HG03575 (cell line): ENCODE results near the gene FBLN2.

Source experiments
- ATAC-seq: cut with Tn5 transposase; IDR thresholded peaks from one replicate; pipeline ENCODE4 v1.9.1; 2021; ENCODE audit not compliant: unreplicated experiment, insufficient number of reproducible peaks, low FRiP score; ENCODE audit errors: extremely low read depth

Gene FBLN2

GRCh38 chr3:13529196-13530112, 19.5 kb upstream of the FBLN2 start:
- ATAC-seq = no peak

DNA sequence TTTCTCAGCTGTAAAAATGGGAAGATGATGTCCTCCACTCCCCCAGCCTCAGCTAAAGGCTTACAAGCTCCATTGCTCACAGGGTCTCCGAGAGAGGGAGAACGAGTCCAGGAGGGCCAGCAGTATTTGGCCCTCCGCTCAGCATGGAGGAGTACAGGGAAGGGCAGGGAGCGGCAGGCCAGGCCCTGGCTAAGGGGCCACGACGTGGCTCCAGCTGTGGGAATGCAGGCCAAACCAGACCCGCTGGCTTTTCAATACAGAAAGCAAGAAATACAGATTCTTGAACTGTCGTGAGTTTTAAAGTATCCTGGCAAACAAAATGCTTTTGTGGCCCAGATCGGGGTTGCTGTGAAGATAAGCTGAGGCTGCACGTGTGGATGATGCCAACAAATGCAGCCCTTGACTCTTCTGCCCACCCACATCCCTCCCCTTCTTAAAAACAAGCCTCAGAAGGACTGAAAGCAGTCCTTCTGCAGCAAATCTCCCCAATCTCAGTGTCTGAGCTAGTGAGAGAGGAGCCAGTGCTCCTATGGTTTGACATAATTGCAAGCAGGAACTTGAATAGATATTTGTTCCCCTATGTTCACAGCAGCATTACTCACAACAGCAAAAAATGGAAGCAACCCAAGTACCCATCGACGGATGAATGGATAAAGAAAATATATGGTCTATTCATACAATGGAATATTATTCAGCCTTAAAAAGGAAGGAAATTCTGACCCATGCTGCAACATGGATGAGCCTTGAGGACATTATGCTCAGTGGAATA, 18.5 kb upstream of the FBLN2 start:
- no peak for ATAC-seq

DNA sequence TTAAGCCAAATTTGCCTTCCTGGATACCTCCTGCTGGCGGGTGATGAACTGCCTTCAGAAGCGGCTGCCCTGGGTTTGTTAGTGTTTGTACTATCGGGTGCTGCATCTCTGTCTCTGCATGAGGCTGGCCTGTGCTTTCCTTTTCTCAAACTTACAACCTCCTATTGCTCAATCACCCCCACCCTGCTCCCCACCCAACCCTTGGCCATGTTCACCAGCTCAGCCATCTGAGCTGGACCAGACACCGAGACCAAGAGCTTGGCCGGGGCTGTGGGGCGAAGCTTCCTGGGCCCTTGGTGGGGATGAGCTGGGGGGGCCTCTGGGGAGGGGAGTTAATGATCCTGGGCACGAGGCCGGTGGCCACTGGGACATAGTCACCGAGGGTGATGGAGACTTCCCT, 16.8 kb upstream of the FBLN2 start:
- no peak for ATAC-seq

GRCh38 chr3:13532631-13533030, 16.3 kb upstream of the FBLN2 start:
- no peak for ATAC-seq

- ATAC-seq = no peak
Measured at GRCh38 chr3:13533885-13534301, 15.0 kb upstream of the FBLN2 start.

DNA sequence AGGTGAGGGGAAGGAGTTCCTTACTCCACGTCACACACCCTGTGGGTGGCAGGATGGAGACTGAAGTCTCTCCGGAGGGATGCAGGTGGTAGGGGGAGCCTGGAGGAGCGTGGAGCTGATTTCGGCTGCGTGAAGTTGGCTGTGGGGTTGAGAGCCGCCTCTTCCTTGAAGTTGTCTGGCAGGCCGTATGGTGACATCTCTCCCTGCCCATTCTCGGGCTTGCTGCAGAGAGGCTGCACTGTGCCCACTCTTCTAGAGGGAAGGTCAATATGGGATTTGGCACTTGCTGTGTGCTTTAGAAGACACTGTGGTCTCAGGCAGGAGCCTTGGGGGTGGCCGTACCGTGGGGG, 13.4 kb upstream of the FBLN2 start:
- no peak for ATAC-seq

- no peak for ATAC-seq
Measured at GRCh38 chr3:13535905-13536304, 13.0 kb upstream of the FBLN2 start.

DNA sequence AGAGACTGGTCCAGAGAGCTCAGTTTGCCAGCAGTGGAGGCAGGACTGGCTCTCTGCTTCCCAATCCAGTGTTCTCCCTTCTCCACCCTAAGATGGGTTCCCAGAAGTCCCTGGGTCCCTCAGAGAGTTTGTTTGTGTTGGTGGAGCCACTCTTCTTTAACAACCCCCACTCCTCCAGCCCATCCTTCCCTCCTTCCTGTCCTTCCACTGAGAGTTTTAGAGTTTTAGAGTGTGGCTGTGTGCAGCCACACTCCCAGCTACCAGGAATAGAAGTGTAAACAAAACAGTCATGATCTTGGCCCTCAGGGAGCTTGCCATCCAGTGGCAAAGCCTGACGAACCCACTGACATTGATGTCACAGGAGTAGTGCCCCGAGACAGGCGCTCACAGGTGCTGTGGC, 12.5 kb upstream of the FBLN2 start:
- ATAC-seq = no peak

DNA sequence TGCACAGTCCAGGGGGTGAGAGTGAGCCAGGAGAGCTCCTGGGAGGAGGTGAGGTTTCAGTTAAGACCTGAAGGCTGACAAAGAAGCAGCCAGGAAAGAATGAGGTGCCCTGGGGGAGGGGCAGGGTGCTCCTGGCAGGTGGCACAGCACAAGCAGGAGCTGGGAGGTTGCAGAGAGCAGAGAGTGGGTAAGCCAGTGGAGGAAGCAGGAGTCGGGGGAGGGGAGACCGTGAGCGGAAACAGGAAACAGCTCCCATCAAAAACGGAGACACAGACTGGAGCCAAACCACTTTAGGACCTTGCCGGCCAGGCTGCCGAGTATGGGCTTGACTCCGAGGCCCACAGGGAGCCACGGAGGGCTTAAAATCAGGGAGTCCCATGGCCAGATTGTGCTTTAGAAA, 12.1 kb upstream of the FBLN2 start:
- no peak for ATAC-seq

GRCh38 chr3:13537244-13537908, 11.5 kb upstream of the FBLN2 start:
- no peak for ATAC-seq

GRCh38 chr3:13537909-13538296, 11.0 kb upstream of the FBLN2 start:
- no peak for ATAC-seq

DNA sequence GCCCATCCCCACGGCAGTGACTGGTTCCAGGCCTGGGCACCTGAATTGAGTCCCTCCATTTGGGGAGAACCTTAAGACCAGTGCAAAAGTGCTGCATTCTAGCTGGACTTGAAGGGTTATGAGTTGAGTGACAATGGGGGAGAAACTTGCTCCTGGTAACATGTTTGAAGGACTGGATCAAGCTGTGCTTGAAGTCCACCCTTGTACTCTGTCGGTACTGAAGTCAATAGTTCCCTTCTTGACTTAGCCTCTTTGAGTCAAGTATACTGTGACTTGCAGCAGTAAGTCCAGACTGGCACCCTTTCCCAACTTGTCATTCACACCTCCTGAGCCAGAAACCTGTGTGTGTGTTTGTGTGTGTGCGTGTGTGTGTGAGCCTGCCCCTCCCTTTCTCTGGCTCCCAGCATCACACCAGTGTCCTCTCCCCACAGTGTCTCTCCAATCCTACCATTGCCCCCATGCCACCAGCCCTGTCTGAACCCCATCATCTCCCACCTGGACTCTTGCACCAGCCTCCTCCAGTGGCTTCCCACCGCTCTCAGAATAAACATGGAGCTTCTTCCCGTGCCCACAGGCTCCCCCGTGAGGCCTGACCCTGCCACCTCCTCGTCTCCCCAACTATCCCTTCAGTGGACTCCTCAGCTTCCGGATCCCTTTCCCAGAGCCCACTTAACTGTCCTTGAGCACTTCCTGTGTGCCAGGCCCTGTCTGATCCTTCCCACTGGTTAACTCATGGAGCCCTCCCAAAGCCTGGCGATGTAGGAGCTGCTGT, 10.2 kb upstream of the FBLN2 start:
- no peak for ATAC-seq

DNA sequence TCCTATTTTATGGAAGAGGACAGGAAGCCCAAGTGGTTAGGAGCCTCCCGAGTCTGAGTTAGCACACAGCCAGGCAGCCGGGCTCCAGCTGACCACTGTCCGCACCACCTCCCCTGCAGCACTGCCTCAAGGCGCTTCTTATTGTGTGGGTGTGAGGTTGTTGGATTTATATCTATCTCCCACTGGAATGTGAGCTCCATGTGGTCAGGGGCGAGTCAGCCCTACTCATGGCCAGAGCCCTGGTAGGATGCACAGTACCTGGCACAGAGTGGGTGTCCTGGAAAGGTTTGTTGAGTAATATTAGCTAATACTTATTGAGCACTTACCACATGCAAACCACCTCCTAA, 9.7 kb upstream of the FBLN2 start:
- ATAC-seq = no peak

DNA sequence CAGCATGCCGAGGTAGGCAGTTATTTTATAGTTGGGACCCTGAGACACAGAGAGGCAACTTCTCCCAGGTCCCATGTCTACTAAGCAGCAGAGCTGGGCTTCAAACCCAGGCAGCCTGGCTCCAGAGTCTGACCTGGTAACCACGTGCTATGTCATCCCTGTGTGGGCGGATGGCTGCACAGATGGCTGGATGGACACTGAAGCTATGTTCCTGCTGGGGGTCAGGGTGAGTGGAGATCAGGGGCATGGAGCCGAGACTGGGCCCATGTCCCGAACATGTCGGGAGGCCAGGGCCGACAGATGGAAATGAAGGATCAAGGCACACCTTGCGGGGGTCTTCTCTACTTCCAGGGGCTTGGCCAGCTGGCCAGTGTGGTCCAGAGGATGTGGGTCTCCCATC, 9.3 kb upstream of the FBLN2 start:
- no peak for ATAC-seq

DNA sequence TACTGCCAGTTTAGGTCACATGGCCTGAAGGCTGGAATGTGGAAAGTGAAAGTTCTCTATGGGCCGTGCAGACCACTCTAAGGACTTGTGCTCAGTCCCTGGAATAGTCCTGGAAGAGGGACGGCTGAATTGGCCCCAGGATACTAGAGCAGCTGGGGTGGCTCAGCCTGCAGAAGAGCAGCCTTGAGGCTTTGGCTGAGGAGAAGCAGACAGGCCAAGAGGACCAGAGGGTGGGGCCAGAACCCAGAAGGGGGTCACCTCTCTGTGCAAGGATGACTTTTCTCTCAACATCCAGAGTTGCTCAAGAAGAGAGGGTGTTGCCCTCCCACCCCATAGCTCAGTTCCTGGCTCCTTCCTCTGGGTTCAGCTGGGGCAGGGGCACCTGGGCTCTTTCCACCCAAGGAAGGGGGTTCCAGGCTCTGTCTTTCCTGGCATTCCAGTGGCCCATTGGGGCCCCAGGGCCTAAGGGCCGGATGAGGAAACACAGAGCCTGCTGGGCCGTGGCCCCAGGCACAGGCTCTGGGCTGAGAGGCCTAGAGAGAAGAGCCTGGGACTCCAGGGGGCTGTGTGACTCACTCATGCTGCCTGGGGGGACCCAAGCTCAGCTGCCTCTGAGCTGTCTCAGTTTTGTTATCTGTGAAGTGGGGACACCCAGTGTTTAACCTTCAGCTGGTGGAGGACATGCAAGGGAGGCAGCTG, 8.5 kb upstream of the FBLN2 start:
- no peak for ATAC-seq

DNA sequence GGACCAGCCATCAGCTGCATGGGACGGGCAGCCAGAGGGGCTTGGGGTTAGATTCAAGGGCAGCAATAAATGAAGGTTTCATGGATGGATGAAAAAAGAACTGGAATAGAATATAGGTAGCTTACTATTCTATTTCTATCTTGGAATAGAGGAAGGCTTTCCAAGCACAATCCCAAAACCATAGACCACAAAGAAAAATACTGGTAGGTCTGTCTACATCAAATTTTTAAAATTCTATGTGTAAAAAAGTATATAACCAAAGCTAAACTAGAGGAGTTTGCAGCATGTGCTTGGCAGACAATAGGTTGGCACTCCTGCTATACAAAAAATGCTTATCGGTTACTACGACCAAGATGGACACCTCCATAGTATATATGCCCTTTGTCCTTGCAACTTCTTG, 7.2 kb upstream of the FBLN2 start:
- no peak for ATAC-seq

- ATAC-seq = no peak
Measured at GRCh38 chr3:13542142-13542541, 6.8 kb upstream of the FBLN2 start.

GRCh38 chr3:13543253-13543652, 5.7 kb upstream of the FBLN2 start:
- no peak for ATAC-seq
